ENCODE measurements around the gene ZNF609.
A peak's percentile ranks its signal among the peaks of the same experiment; 100 is the strongest.
"Not testable (repeated sequence)": the region's sequence is repeated elsewhere in the genome, so short reads cannot be mapped to it uniquely, and the experiment has no call there.

ZNF609 gene

GRCh38 chr15:64596701-64597476 lies 136.5 kb downstream of the ZNF609 start:
- no peak overlapping the region for H3K4me3 ChIP-seq
- peak overlapping the region; percentile 32 to 62 (median 47); a peak in 21 of 22 replicates for H3K4me2 ChIP-seq
- peak overlapping the region in 10 of 11 experiments; percentile 13 to 51 (median 40); a peak in 17 of 22 replicates for H3K27ac ChIP-seq

DNA sequence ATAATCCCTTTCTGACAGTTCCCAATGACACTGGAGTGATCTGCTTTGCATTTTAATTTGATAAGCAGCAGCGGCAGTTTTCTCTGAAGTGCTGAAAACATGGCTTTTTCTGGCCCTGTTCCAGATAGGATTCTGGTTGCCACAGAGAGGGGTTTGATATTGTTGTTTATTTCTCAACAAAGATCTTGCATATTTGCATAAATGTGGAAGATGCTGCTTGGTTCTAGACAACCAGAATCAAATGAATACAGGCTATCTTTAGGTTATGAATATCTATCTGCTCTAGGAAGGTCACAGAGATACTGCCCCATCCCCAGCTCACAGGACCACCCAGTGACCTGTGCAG lies 137.1 kb downstream of the ZNF609 start:
- no peaks in the 10 kb centered on the region for H3K27me3 ChIP-seq
- TF ChIP-seq Cebpa-rat (IDR thresholded peaks at IDR 0.05): no peak
- H3K27ac ChIP-seq: peak overlapping the region in 7 of 11 experiments; percentile 13 to 51 (median 43); a peak in 12 of 22 replicates
- peak overlapping the region; percentile 32 to 62 (median 47); a peak in 18 of 22 replicates for H3K4me2 ChIP-seq
- H3K4me1 ChIP-seq: peaks cover 27 to 56% (median 39%) of the 10 kb centered on the region in 10 experiments
- peaks cover 31 to 85% (median 61%) of the 10 kb centered on the region in 11 experiments; a peak in 21 of 22 replicates for H4K20me1 ChIP-seq
- H3K9me3 ChIP-seq (replicated peaks in 1 of 11): no peaks in the 10 kb centered on the region
- peaks cover 0 to 4% (median 0%) of the 10 kb centered on the region in 11 experiments; a peak in 4 of 22 replicates for H3K36me3 ChIP-seq
- peak overlapping the region in 5 of 11 experiments; percentile 17 to 51 (median 49); a peak in 6 of 22 replicates for H3K9ac ChIP-seq
- no peak overlapping the region for H3K4me3 ChIP-seq

More at GRCh38 chr15:64596701-64597476, 136.5 kb downstream of the ZNF609 start:
- H3K36me3 ChIP-seq: peaks cover 0 to 10% (median under 1%) of the 10 kb centered on the region in 11 experiments; a peak in 7 of 22 replicates
- H3K9me3 ChIP-seq (replicated peaks in 1 of 11): no peaks in the 10 kb centered on the region
- no peak for TF ChIP-seq Cebpa-rat (IDR thresholded peaks at IDR 0.05)
- H3K4me1 ChIP-seq: peaks cover 24 to 50% (median 36%) of the 10 kb centered on the region in 10 experiments
- peaks cover 31 to 85% (median 61%) of the 10 kb centered on the region in 11 experiments; a peak in 21 of 22 replicates for H4K20me1 ChIP-seq
- H3K27me3 ChIP-seq: no peaks in the 10 kb centered on the region
- H3K9ac ChIP-seq: peak overlapping the region in 8 of 11 experiments; percentile 2 to 51 (median 40); a peak in 9 of 22 replicates

DNA sequence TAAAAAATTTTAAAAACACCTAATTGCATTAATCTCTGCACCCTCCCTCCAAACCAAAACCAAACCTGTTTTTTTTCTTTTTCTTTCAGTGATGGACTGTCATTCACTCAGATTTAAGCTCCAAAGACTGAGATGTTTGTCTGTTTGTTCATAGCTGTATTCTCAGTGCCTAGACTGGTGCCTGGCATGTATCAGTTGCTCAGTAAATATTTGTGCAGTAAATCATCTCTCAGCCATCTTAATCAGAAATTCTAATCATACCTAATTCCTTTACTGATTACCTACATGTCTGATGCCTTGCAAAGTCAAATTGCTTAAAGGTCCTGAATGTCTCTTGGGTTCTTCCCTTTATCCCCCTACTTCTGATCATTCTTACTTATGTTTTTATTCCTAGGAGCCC lies 138.8 kb downstream of the ZNF609 start:
- Histone ChIP-seq H3K9ac (no peak overlapping the region), H3K4me3 (no peak overlapping the region), H3K4me1 (peaks cover 27 to 57% (median 42%) of the 10 kb centered on the region in 10 experiments), H3K9me3 (replicated peaks in 1 of 11) (no peaks in the 10 kb centered on the region), H3K36me3 (peaks cover 0 to 3% (median 0%) of the 10 kb centered on the region in 11 experiments; a peak in 1 of 22 replicates), H3K4me2 (0 out of 22 replicates have a peak overlapping the region, but pooled peaks of 1 of the 11 experiments have one; percentile 6), H3K27ac (no peak overlapping the region), H4K20me1 (peaks cover 24 to 88% (median 54%) of the 10 kb centered on the region in 11 experiments; a peak in 21 of 22 replicates), H3K27me3 (no peaks in the 10 kb centered on the region)
- TF ChIP-seq Cebpa-rat (IDR thresholded peaks at IDR 0.05): no peak

DNA sequence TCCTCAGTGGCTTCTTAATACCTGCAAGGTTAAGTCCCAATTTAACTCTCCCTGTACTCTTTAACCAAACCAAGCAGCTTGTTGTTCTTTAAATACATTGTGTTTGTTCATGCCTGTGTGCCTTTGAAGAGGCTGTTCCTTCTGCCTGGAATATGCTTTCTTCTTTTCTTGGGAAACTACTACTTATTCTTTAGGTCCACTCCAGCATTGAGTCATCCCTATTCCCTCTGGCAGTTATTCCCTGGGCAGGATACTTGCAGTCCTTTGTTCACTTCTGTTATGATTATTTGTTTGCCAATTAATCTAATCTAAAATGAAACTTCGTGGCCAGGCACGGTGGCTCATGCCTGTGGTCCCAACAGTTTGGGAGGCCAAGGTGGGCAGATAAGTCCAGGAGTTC lies 139.3 kb downstream of the ZNF609 start:
- peaks cover 0 to 3% (median 0%) of the 10 kb centered on the region in 11 experiments; a peak in 1 of 22 replicates for H3K36me3 ChIP-seq
- H3K4me3 ChIP-seq: no peak overlapping the region
- peaks cover 27 to 58% (median 44%) of the 10 kb centered on the region in 10 experiments for H3K4me1 ChIP-seq
- no peaks in the 10 kb centered on the region for H3K9me3 ChIP-seq (replicated peaks in 1 of 11)
- no peaks in the 10 kb centered on the region for H3K27me3 ChIP-seq
- no peak for TF ChIP-seq Cebpa-rat (IDR thresholded peaks at IDR 0.05)
- H3K27ac ChIP-seq: no peak overlapping the region
- H3K4me2 ChIP-seq: peak overlapping the region in 7 of 11 experiments; percentile 6 to 37 (median 17); a peak in 7 of 22 replicates
- no peak overlapping the region for H3K9ac ChIP-seq
- H4K20me1 ChIP-seq: peaks cover 24 to 90% (median 59%) of the 10 kb centered on the region in 11 experiments; a peak in 21 of 22 replicates

DNA sequence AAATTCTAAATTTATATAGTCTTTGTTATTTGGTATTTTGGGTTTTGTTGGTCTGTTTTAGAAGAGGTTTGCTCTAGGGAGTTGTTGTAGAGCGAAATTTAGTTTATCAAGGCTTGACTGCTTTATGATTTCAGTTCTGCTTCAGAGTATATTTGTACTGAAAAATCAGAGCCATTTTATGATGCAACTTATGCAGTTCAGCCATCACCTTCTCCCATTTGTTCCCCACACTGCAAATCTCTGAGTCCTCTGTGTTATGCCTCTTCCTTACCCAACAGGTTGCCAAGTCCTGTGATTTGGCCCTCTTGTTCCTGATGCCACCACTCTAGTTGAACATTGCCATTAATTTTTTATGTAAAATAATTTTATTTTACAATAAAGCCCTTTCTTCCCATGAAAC lies 140.4 kb downstream of the ZNF609 start:
- Histone ChIP-seq H3K9me3 (replicated peaks in 1 of 11) (no peaks in the 10 kb centered on the region), H3K36me3 (peaks cover 0 to 3% (median 0%) of the 10 kb centered on the region in 11 experiments; a peak in 1 of 22 replicates), H4K20me1 (peaks cover 20 to 93% (median 56%) of the 10 kb centered on the region in 11 experiments; a peak in 21 of 22 replicates), H3K27ac (peak overlapping the region in 1 of 11 experiments; percentile 23; a peak in 1 of 22 replicates), H3K4me1 (peaks cover 27 to 58% (median 44%) of the 10 kb centered on the region in 10 experiments), H3K27me3 (no peaks in the 10 kb centered on the region), H3K4me2 (peak overlapping the region in 3 of 11 experiments; percentile 7 to 29 (median 27); a peak in 2 of 22 replicates), H3K4me3 (no peak overlapping the region), H3K9ac (no peak overlapping the region)
- no peak for TF ChIP-seq Cebpa-rat (IDR thresholded peaks at IDR 0.05)

GRCh38 chr15:64604319-64604718 lies 143.9 kb downstream of the ZNF609 start:
- no peak for TF ChIP-seq Cebpa-rat (IDR thresholded peaks at IDR 0.05)

GRCh38 chr15:64607416-64607815 lies 147.0 kb downstream of the ZNF609 start:
- not testable (repeated sequence) for H3K4me2 ChIP-seq; H3K27ac ChIP-seq; H3K9me3 ChIP-seq (replicated peaks in 1 of 11); H3K9ac ChIP-seq; H3K27me3 ChIP-seq; H3K4me3 ChIP-seq; H3K36me3 ChIP-seq
- Histone ChIP-seq H3K4me1 (peaks cover 0 to 33% (median 3%) of the 10 kb centered on the region in 10 experiments; a peak in 9 of 20 replicates), H4K20me1 (peaks cover 0 to 74% (median 43%) of the 10 kb centered on the region in 11 experiments; a peak in 18 of 22 replicates)

More at GRCh38 chr15:64604319-64604718, 143.9 kb downstream of the ZNF609 start:
- no peak overlapping the region for H3K27ac ChIP-seq
- no peaks in the 10 kb centered on the region for H3K9me3 ChIP-seq (replicated peaks in 1 of 11)
- no peak overlapping the region for H3K4me3 ChIP-seq
- peaks cover 0 to 74% (median 36%) of the 10 kb centered on the region in 11 experiments; a peak in 16 of 22 replicates for H4K20me1 ChIP-seq
- H3K9ac ChIP-seq: no peak overlapping the region
- H3K36me3 ChIP-seq: peaks cover 0 to 3% (median 0%) of the 10 kb centered on the region in 11 experiments; a peak in 2 of 22 replicates
- H3K4me2 ChIP-seq: no peak overlapping the region
- H3K4me1 ChIP-seq: peaks cover 11 to 38% (median 22%) of the 10 kb centered on the region in 10 experiments; a peak in 17 of 20 replicates
- H3K27me3 ChIP-seq: no peaks in the 10 kb centered on the region

GRCh38 chr15:64610257-64610919 lies 150.0 kb downstream of the ZNF609 start:
- Histone ChIP-seq H3K9me3 (replicated peaks in 1 of 11) (peaks cover 0 to 11% (median 0%) of the 10 kb centered on the region in 11 experiments; a peak in 2 of 22 replicates), H3K27ac (no peak overlapping the region), H3K36me3 (peaks cover 0 to 17% (median 5%) of the 10 kb centered on the region in 11 experiments; a peak in 10 of 22 replicates), H3K4me2 (no peak overlapping the region), H3K27me3 (no peaks in the 10 kb centered on the region), H3K4me3 (no peak overlapping the region), H4K20me1 (peaks cover 0 to 68% (median 42%) of the 10 kb centered on the region in 11 experiments; a peak in 19 of 22 replicates), H3K9ac (no peak overlapping the region), H3K4me1 (peaks cover 0 to 17% (median 0%) of the 10 kb centered on the region in 10 experiments; a peak in 6 of 20 replicates)
- TF ChIP-seq Cebpa-rat (IDR thresholded peaks at IDR 0.05): no peak

All from BLaER1 treated with 17β-estradiol and CSF1 and Interleukin-3, amounts not matched to agents 10 nM and 100 nM (cell line).